Measurements from ENCODE around the gene KLHL29. TPM values are rescaled to one million over a fixed set of nuclear protein-coding genes. Genes with fewer than 3 reads are reported as not detected.

The KLHL29 gene
- total RNA-seq, 1 experiment from 2014 or later = 3.4 TPM

- no peaks in the 10 kb centered on the region for H3K27me3 ChIP-seq (ENCODE audit: insufficient read depth, low read depth)
- no peak overlapping the region for H3K4me3 ChIP-seq
- no TSS peak for BruUV-seq (replicated peaks)
- no peaks in the 10 kb centered on the region for H4K20me1 ChIP-seq (ENCODE audit: insufficient read depth)
- no peak for DNase-seq
- no peaks in the 10 kb centered on the region for H3K79me2 ChIP-seq (ENCODE audit: low read depth)
- H3K9me3 ChIP-seq (ENCODE audit: insufficient read depth, low read depth) = no peaks in the 10 kb centered on the region
- no peaks in the 10 kb centered on the region for H3K36me3 ChIP-seq (ENCODE audit: low read depth)
- no peak overlapping the region for H3K4me2 ChIP-seq
- H2AFZ ChIP-seq = no peak overlapping the region
- TF ChIP-seq, protein P1, sequence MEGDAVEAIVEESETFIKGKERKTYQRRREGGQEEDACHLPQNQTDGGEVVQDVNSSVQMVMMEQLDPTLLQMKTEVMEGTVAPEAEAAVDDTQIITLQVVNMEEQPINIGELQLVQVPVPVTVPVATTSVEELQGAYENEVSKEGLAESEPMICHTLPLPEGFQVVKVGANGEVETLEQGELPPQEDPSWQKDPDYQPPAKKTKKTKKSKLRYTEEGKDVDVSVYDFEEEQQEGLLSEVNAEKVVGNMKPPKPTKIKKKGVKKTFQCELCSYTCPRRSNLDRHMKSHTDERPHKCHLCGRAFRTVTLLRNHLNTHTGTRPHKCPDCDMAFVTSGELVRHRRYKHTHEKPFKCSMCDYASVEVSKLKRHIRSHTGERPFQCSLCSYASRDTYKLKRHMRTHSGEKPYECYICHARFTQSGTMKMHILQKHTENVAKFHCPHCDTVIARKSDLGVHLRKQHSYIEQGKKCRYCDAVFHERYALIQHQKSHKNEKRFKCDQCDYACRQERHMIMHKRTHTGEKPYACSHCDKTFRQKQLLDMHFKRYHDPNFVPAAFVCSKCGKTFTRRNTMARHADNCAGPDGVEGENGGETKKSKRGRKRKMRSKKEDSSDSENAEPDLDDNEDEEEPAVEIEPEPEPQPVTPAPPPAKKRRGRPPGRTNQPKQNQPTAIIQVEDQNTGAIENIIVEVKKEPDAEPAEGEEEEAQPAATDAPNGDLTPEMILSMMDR (conservative IDR thresholded peaks at IDR 0.05) = no peak
- no peak for TF ChIP-seq EZH2 (IDR thresholded peaks at IDR 0.05; ENCODE audit: low read depth)
- CTCF ChIA-PET = no interaction called here
- intact Hi-C loops (cut with micrococcal nuclease; ENCODE audit: unreplicated experiment) = no loop called here
- no peaks in the 10 kb centered on the region for H3F3A ChIP-seq (ENCODE audit: insufficient read depth, low read depth)
- no peak overlapping the region for H3K27ac ChIP-seq
- no peaks in the 10 kb centered on the region for H3K4me1 ChIP-seq (replicated peaks; ENCODE audit: insufficient read depth)
- POLR2A ChIA-PET (ENCODE audit: unreplicated experiment) = no interaction called here
- H3K9me2 ChIP-seq (ENCODE audit: insufficient read depth) = no peaks in the 10 kb centered on the region
Observed at GRCh38 chr2:23574919-23575654, 190.1 kb downstream of the KLHL29 start.

GRCh38 chr2:23578964-23579671, 194.1 kb downstream of the KLHL29 start:
- no peak overlapping the region for H2AFZ ChIP-seq
- ChIA-PET CTCF (no interaction called here), POLR2A (ENCODE audit: unreplicated experiment) (no interaction called here)
- intact Hi-C loops (cut with micrococcal nuclease; ENCODE audit: unreplicated experiment) = no loop called here
- no peaks in the 10 kb centered on the region for H3K4me1 ChIP-seq (replicated peaks; ENCODE audit: insufficient read depth)
- no peak overlapping the region for H3K4me3 ChIP-seq
- H3K27me3 ChIP-seq (ENCODE audit: insufficient read depth, low read depth) = no peaks in the 10 kb centered on the region
- H3K4me2 ChIP-seq = no peak overlapping the region
- H3K9me2 ChIP-seq (ENCODE audit: insufficient read depth) = no peaks in the 10 kb centered on the region
- H3K27ac ChIP-seq = no peak overlapping the region
- H3F3A ChIP-seq (ENCODE audit: insufficient read depth, low read depth) = no peaks in the 10 kb centered on the region
- no TSS peak for BruUV-seq (replicated peaks)
- TF ChIP-seq, protein P1 (conservative IDR thresholded peaks at IDR 0.05) = no peak
- TF ChIP-seq EZH2 (IDR thresholded peaks at IDR 0.05; ENCODE audit: low read depth) = no peak
- no peak for DNase-seq
- no peaks in the 10 kb centered on the region for H4K20me1 ChIP-seq (ENCODE audit: insufficient read depth)
- H3K79me2 ChIP-seq (ENCODE audit: low read depth) = no peaks in the 10 kb centered on the region
- H3K36me3 ChIP-seq (ENCODE audit: low read depth) = no peaks in the 10 kb centered on the region
- H3K9me3 ChIP-seq (ENCODE audit: insufficient read depth, low read depth) = no peaks in the 10 kb centered on the region

GRCh38 chr2:23579674-23580073, 194.7 kb downstream of the KLHL29 start:
- DNase-seq = no peak
- Histone ChIP-seq H3K4me2 (no peak overlapping the region), H3K4me3 (no peak overlapping the region), H3K9me2 (ENCODE audit: insufficient read depth) (no peaks in the 10 kb centered on the region), H2AFZ (no peak overlapping the region), H3K79me2 (ENCODE audit: low read depth) (no peaks in the 10 kb centered on the region), H3F3A (ENCODE audit: insufficient read depth, low read depth) (no peaks in the 10 kb centered on the region), H3K27me3 (ENCODE audit: insufficient read depth, low read depth) (no peaks in the 10 kb centered on the region), H3K9me3 (ENCODE audit: insufficient read depth, low read depth) (no peaks in the 10 kb centered on the region), H4K20me1 (ENCODE audit: insufficient read depth) (no peaks in the 10 kb centered on the region), H3K36me3 (ENCODE audit: low read depth) (no peaks in the 10 kb centered on the region), H3K27ac (no peak overlapping the region), H3K4me1 (replicated peaks; ENCODE audit: insufficient read depth) (no peaks in the 10 kb centered on the region)
- POLR2A ChIA-PET (ENCODE audit: unreplicated experiment) = no interaction called here
- no TSS peak for BruUV-seq (replicated peaks)
- intact Hi-C loops (cut with micrococcal nuclease; ENCODE audit: unreplicated experiment) = no loop called here
- TF ChIP-seq, protein P1 (conservative IDR thresholded peaks at IDR 0.05) = no peak
- TF ChIP-seq EZH2 (IDR thresholded peaks at IDR 0.05; ENCODE audit: low read depth) = no peak
- CTCF ChIA-PET = no interaction called here
